Neural progenitor cell (in vitro differentiated cells): ENCODE results near the gene MSGN1. TPM values are rescaled to one million over a fixed set of nuclear protein-coding genes. Genes with fewer than 3 reads are reported as not detected.
A peak's percentile ranks its signal among the peaks of the same experiment; 100 is the strongest.

ENCODE experiments used
- DNase-seq: peaks from one replicate; pipeline ENCODE4 v3.0.0-alpha.2; 2016; ENCODE audit warnings: low spot score
- H2AFZ ChIP-seq: fragments of 200-600 bp; sonication (generic); replicated peaks from 2 replicates; pipeline ENCODE4 v1.6.1; 2016; ENCODE audit warnings: antibody characterized with exemption
- H3F3A ChIP-seq: fragments of 200-600 bp; sonication (generic); 2 replicates; pipeline ENCODE4 v1.6.1; 2016; ENCODE audit warnings: antibody characterized with exemption, low read depth
- H3K27ac ChIP-seq: fragments of 200-600 bp; sonication (generic); 2 replicates; pipeline ENCODE4 v1.5.1; 2016; ENCODE audit warnings: mild to moderate bottlenecking
- H3K27me3 ChIP-seq: fragments of 200-600 bp; sonication (generic); 2 replicates; pipeline ENCODE4 v1.6.1; 2016; ENCODE audit warnings: mild to moderate bottlenecking, moderate library complexity
- H3K36me3 ChIP-seq: fragments of 200-600 bp; sonication (generic); 2 replicates; pipeline ENCODE4 v1.5.1; 2016
- H3K4me1 ChIP-seq: fragments of 200-600 bp; sonication (generic); 2 replicates; pipeline ENCODE4 v1.6.1; 2016; ENCODE audit warnings: mixed run types
- H3K4me2 ChIP-seq: fragments of 200-600 bp; sonication (generic); 2 replicates; pipeline ENCODE4 v1.6.1; 2016
- H3K4me3 ChIP-seq: fragments of 200-600 bp; sonication (generic); 2 replicates; pipeline ENCODE4 v1.5.1; 2016
- H3K79me2 ChIP-seq: fragments of 200-600 bp; sonication (generic); 2 replicates; pipeline ENCODE4 v1.6.1; 2016; ENCODE audit warnings: low read depth
- H3K9ac ChIP-seq: fragments of 200-600 bp; sonication (generic); 2 replicates; pipeline ENCODE4 v1.6.1; 2016
- H3K9me3 ChIP-seq: fragments of 200-600 bp; sonication (generic); 2 replicates; pipeline ENCODE4 v1.5.1; 2016; ENCODE audit warnings: low read depth
- H4K20me1 ChIP-seq: fragments of 200-600 bp; sonication (generic); 2 replicates; pipeline ENCODE4 v1.6.1; 2016; ENCODE audit warnings: low read depth
- H3K27ac Mint-ChIP-seq: 3 replicates; pipeline ENCODE4 v1.8.0; 2021; ENCODE audit warnings: mixed read lengths
- H3K27me3 Mint-ChIP-seq: 2 replicates; pipeline ENCODE4 v1.8.0; 2022; ENCODE audit warnings: low read depth, mild to moderate bottlenecking, inconsistent platforms, moderate library complexity, mixed read lengths; ENCODE audit not compliant: insufficient read depth
- H3K36me3 Mint-ChIP-seq: 3 replicates; pipeline ENCODE4 v1.8.0; 2021; ENCODE audit warnings: mixed read lengths
- H3K4me1 Mint-ChIP-seq: 3 replicates; pipeline ENCODE4 v1.8.0; 2021; ENCODE audit warnings: mixed read lengths
- H3K4me3 Mint-ChIP-seq: 3 replicates; pipeline ENCODE4 v1.8.0; 2021; ENCODE audit warnings: mild to moderate bottlenecking, moderate library complexity, mixed read lengths
- H3K9me3 Mint-ChIP-seq: 3 replicates; pipeline ENCODE4 v1.8.0; 2020; ENCODE audit warnings: mixed read lengths
- EZH2 ChIP-seq: fragments of 200-600 bp; sonication (generic); IDR thresholded peaks from 2 replicates; pipeline ENCODE4 v1.6.1; 2017; ENCODE audit warnings: antibody characterized with exemption, mild to moderate bottlenecking, moderate library complexity
- EZH2phosphoT487 ChIP-seq: fragments of 200-600 bp; sonication (generic); IDR thresholded peaks from 2 replicates; pipeline ENCODE4 v1.6.1; 2017; ENCODE audit warnings: antibody characterized with exemption
- total RNA-seq: library from RNA; depleted of rRNA; stranded (reverse); fragments of >200 nt; gene quantifications from 2 replicates; pipeline ENCODE4 v1.2.3, GENCODE V29; 2015; ENCODE audit warnings: low replicate concordance
- TF ChIP-seq, protein P1 (sequence below): fragments of 200-600 bp; sonication (generic); IDR thresholded peaks from 2 replicates; pipeline ENCODE4 v1.5.1; 2017; ENCODE audit warnings: antibody characterized with exemption, mild to moderate bottlenecking

The MSGN1 gene
- total RNA-seq, 1 donor from 2014 or later, result not detected

DNA sequence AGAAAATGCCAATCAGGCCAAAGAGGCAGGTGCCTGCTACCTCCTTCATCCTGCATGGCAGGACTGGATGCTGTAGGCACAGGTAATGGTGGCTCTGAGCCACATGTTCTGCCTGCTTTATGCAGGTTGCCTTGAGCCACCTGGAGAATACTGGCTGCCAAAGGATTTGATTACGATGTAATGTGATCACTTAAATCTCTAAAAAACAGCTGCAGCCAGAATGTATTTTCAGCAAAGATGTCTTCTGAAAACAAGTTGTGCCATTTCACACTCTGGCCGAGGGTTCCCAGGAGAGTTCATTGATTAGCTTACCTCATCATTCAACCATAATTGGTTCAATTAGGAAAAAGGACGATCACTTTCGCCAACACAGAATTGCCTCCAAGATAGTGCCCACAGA lies 17.9 kb upstream of the MSGN1 start:
- TF ChIP-seq EZH2phosphoT487, result no peak
- no peak for TF ChIP-seq EZH2
- TF ChIP-seq, protein P1, sequence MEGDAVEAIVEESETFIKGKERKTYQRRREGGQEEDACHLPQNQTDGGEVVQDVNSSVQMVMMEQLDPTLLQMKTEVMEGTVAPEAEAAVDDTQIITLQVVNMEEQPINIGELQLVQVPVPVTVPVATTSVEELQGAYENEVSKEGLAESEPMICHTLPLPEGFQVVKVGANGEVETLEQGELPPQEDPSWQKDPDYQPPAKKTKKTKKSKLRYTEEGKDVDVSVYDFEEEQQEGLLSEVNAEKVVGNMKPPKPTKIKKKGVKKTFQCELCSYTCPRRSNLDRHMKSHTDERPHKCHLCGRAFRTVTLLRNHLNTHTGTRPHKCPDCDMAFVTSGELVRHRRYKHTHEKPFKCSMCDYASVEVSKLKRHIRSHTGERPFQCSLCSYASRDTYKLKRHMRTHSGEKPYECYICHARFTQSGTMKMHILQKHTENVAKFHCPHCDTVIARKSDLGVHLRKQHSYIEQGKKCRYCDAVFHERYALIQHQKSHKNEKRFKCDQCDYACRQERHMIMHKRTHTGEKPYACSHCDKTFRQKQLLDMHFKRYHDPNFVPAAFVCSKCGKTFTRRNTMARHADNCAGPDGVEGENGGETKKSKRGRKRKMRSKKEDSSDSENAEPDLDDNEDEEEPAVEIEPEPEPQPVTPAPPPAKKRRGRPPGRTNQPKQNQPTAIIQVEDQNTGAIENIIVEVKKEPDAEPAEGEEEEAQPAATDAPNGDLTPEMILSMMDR, result no peak
- no peaks in the 10 kb centered on the region for H3K36me3 Mint-ChIP-seq
- Histone ChIP-seq H3F3A (no peaks in the 10 kb centered on the region), H3K4me2 (no peak overlapping the region), H2AFZ (no peak overlapping the region), H3K4me1 (peaks cover 6% of the 10 kb centered on the region), H3K9me3 (no peaks in the 10 kb centered on the region), H3K79me2 (no peaks in the 10 kb centered on the region), H4K20me1 (no peaks in the 10 kb centered on the region), H3K27me3 (no peaks in the 10 kb centered on the region), H3K4me3 (no peak overlapping the region), H3K9ac (no peak overlapping the region), H3K27ac (no peak overlapping the region), H3K36me3 (no peaks in the 10 kb centered on the region)
- H3K4me3 Mint-ChIP-seq, result no peak overlapping the region
- DNase-seq, result no peak
- H3K27me3 Mint-ChIP-seq, result peaks cover 9% of the 10 kb centered on the region
- no peaks in the 10 kb centered on the region for H3K9me3 Mint-ChIP-seq
- H3K4me1 Mint-ChIP-seq, result peaks cover 29% of the 10 kb centered on the region
- H3K27ac Mint-ChIP-seq, result no peak overlapping the region

DNA sequence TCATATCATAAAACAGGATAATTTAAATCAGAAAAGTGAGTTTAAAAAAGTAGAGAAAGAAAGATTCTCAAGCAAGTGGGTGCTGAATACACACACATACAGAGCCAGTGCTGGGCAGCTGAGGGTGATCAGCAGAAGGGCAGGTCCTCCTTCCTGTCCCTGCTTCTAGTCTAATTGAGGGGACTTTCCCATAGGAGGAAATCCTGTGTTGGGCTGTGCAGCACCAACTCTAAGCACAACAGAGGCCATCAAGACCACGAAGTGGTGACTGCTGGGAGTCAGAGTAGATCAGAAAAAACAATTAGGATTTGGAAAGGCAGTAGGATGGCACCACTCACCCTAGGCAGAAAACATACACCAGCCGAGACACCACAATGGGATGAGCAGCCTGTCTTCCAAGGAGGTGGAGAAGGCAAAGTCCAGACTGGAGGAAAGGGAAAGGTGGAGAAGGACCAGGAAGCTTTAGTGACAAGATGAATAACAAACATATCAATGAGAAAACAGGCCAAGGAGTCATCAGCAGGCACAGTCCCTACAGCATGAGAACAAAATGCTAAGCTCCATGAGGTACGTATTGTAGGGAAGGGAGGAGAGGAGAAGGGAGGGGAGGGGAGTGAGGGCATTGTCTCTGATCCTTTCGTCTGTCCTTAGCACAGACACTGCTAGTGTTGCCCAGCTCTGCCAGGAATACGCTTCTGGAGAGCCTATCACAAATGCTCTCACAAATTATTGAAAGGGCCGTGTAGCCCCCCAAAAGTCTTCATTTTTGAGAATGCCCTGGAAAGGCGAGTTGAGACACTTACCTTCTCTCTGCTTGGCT lies 16.7 kb upstream of the MSGN1 start:
- Histone ChIP-seq H3K4me3 (no peak overlapping the region), H4K20me1 (no peaks in the 10 kb centered on the region), H3K27ac (no peak overlapping the region), H3K4me1 (peaks cover 6% of the 10 kb centered on the region), H3K36me3 (no peaks in the 10 kb centered on the region), H3K9ac (no peak overlapping the region), H3K79me2 (no peaks in the 10 kb centered on the region), H3K27me3 (no peaks in the 10 kb centered on the region), H2AFZ (peak overlapping the region; percentile 68), H3F3A (no peaks in the 10 kb centered on the region), H3K4me2 (no peak overlapping the region), H3K9me3 (no peaks in the 10 kb centered on the region)
- Mint-ChIP-seq H3K27me3 (peaks cover 9% of the 10 kb centered on the region), H3K9me3 (no peaks in the 10 kb centered on the region), H3K4me1 (peaks cover 21% of the 10 kb centered on the region), H3K4me3 (no peak overlapping the region), H3K27ac (peak overlapping the region; percentile 38), H3K36me3 (no peaks in the 10 kb centered on the region)
- TF ChIP-seq EZH2phosphoT487 (no peak), EZH2 (no peak)
- TF ChIP-seq, protein P1, result no peak
- no peak for DNase-seq

- H3K36me3 Mint-ChIP-seq, result no peaks in the 10 kb centered on the region
These were observed 16.0 kb upstream of the MSGN1 start for GRCh38 chr2:17800219-17800618.

More at GRCh38 chr2:17800219-17800618, 16.0 kb upstream of the MSGN1 start:
- Mint-ChIP-seq H3K4me1 (peaks cover 18% of the 10 kb centered on the region), H3K27ac (peak overlapping the region; percentile 38), H3K9me3 (no peaks in the 10 kb centered on the region), H3K27me3 (peaks cover 8% of the 10 kb centered on the region), H3K4me3 (no peak overlapping the region)
- no peak for TF ChIP-seq EZH2
- TF ChIP-seq, protein P1, result no peak
- no peak for TF ChIP-seq EZH2phosphoT487
- Histone ChIP-seq H3K9me3 (no peaks in the 10 kb centered on the region), H3K4me1 (peaks cover 6% of the 10 kb centered on the region), H3K4me3 (no peak overlapping the region), H3K9ac (no peak overlapping the region), H3K79me2 (no peaks in the 10 kb centered on the region), H3K36me3 (no peaks in the 10 kb centered on the region), H3F3A (no peaks in the 10 kb centered on the region), H4K20me1 (no peaks in the 10 kb centered on the region), H3K4me2 (no peak overlapping the region), H2AFZ (peak overlapping the region; percentile 68), H3K27me3 (no peaks in the 10 kb centered on the region), H3K27ac (no peak overlapping the region)
- no peak for DNase-seq
